Sigmoid colon (tissue), 4 donors: Measurements from ENCODE around the gene SDC1.

Source experiments
- POLR2A ChIP-seq, 2 donors: fragments of 450-650 bp; IDR thresholded peaks; one replicate each; pipeline ENCODE4 v1.6.1; 2016; ENCODE audit warnings: antibody characterized with exemption in 2 of 2, mild to moderate bottlenecking in 2 of 2, moderate library complexity in 2 of 2
- POLR2AphosphoS5 ChIP-seq, 4 donors: sonication (generic); formaldehyde crosslinking; IDR thresholded peaks; one replicate each; pipeline ENCODE4 v1.6.1; 2017; ENCODE audit warnings: antibody characterized with exemption in 4 of 4
- TF ChIP-seq, protein P1 (sequence below), 4 experiments: fragments of 450-650 bp in 3 of 4; fragments of 200-600 bp in 1 of 4; IDR thresholded peaks; one replicate each; pipeline ENCODE4 v1.5.1; 2016 to 2019; ENCODE audit warnings: antibody characterized with exemption in 4 of 4, mild to moderate bottlenecking in 3 of 4, moderate library complexity in 2 of 4

DNA sequence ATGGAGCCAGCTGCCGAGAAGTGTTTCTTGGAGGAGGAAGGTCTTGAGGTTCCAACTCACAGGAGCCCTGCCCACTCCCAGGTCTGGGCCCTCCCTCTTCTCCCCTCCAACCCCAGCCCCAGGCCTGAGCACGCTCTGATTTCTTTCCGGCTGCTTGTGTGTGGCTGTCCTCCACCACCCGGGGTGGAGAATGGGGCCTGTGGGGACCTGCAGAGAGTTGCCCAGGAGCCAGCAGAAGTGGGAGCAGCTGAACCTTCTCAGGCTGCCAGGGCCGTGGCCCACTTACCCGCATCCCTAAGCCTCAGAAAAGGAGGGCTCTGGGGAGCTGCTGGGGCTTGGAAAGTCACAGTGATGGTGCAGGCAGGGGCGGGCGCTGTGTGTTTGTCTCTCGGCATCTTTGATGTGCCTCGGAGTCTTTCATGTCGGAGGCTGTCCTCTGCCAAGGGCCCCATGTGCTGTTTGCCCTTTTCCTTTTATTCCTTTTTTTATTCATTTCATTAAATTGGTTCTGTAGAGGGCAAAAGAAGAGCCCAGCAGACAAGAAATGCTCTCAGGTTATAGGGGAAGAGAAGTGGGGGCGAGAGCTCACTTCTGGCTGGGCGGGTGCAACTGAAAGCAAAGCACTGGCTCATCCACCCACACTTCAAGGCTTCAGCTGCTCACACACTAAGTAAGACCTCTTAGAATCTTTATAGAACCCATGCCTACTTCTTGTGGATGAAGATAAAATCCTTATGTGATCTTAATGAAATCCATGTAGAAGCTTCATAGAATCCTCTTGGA, 52.5 kb downstream of the SDC1 start:
- TF ChIP-seq, protein P1, sequence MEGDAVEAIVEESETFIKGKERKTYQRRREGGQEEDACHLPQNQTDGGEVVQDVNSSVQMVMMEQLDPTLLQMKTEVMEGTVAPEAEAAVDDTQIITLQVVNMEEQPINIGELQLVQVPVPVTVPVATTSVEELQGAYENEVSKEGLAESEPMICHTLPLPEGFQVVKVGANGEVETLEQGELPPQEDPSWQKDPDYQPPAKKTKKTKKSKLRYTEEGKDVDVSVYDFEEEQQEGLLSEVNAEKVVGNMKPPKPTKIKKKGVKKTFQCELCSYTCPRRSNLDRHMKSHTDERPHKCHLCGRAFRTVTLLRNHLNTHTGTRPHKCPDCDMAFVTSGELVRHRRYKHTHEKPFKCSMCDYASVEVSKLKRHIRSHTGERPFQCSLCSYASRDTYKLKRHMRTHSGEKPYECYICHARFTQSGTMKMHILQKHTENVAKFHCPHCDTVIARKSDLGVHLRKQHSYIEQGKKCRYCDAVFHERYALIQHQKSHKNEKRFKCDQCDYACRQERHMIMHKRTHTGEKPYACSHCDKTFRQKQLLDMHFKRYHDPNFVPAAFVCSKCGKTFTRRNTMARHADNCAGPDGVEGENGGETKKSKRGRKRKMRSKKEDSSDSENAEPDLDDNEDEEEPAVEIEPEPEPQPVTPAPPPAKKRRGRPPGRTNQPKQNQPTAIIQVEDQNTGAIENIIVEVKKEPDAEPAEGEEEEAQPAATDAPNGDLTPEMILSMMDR (IDR thresholded peaks at IDR 0.05): no peak
- no peak for TF ChIP-seq POLR2A (IDR thresholded peaks at IDR 0.05)
- TF ChIP-seq POLR2AphosphoS5 (IDR thresholded peaks at IDR 0.05): no peak
